H9 (cell line): Measurements from ENCODE around the gene WASF3. TPM values are rescaled to one million over a fixed set of nuclear protein-coding genes. Genes with fewer than 3 reads are reported as not detected.

ENCODE experiments used
- DNase-seq: peaks from one replicate; pipeline ENCODE4 v3.0.0-alpha.2; 2017
- H2AFZ ChIP-seq: one replicate; pipeline ENCODE4 v1.6.1; 2013; ENCODE audit warnings: mild to moderate bottlenecking, low read length, control low read depth, moderate library complexity
- H2AK5ac ChIP-seq: 2 replicates; pipeline ENCODE4 v1.6.1; 2013; ENCODE audit warnings: low read length, control low read depth, mixed read lengths; ENCODE audit not compliant: insufficient read length
- H2BK120ac ChIP-seq: one replicate; pipeline ENCODE4 v1.6.1; 2013; ENCODE audit warnings: low read depth, mild to moderate bottlenecking, low read length, control low read depth, inconsistent platforms; ENCODE audit not compliant: poor library complexity, severe bottlenecking
- H2BK12ac ChIP-seq: 2 replicates; pipeline ENCODE4 v1.6.1; 2013; ENCODE audit warnings: low read length, control low read depth, mixed read lengths, low read depth; ENCODE audit not compliant: insufficient read length
- H2BK15ac ChIP-seq: 2 replicates; pipeline ENCODE4 v1.6.1; 2013; ENCODE audit warnings: low read depth, low read length, control low read depth
- H2BK20ac ChIP-seq: one replicate; pipeline ENCODE4 v1.6.1; 2013; ENCODE audit warnings: low read depth, mild to moderate bottlenecking, low read length, control low read depth, inconsistent platforms; ENCODE audit not compliant: poor library complexity, severe bottlenecking
- H2BK5ac ChIP-seq: 2 replicates; pipeline ENCODE4 v1.6.1; 2013; ENCODE audit warnings: low read length, control low read depth, mixed read lengths; ENCODE audit not compliant: insufficient read length
- H3K14ac ChIP-seq: 2 replicates; pipeline ENCODE4 v1.6.1; 2013; ENCODE audit warnings: low read length, control low read depth; ENCODE audit not compliant: insufficient read depth
- H3K18ac ChIP-seq: 2 replicates; pipeline ENCODE4 v1.6.1; 2013; ENCODE audit warnings: low read depth, mild to moderate bottlenecking, mixed read lengths, low read length, control low read depth; ENCODE audit not compliant: insufficient read length
- H3K23ac ChIP-seq: 2 replicates; pipeline ENCODE4 v1.6.1; 2013; ENCODE audit warnings: low read length, control low read depth, mixed read lengths, low read depth; ENCODE audit not compliant: insufficient read length
- H3K23me2 ChIP-seq: 2 replicates; pipeline ENCODE4 v1.6.1; 2013; ENCODE audit warnings: low read depth, mild to moderate bottlenecking, mixed read lengths, low read length, control low read depth; ENCODE audit not compliant: insufficient read length, poor library complexity, severe bottlenecking
- H3K27ac ChIP-seq: 2 replicates; pipeline ENCODE4 v1.5.1; 2013; ENCODE audit warnings: low read length, control low read depth, mixed read lengths, low read depth; ENCODE audit not compliant: insufficient read length
- H3K27me3 ChIP-seq: 2 replicates; pipeline ENCODE4 v1.6.1; 2013; ENCODE audit warnings: low read length, control low read depth, inconsistent platforms; ENCODE audit not compliant: insufficient read depth
- H3K4ac ChIP-seq: 2 replicates; pipeline ENCODE4 v1.6.1; 2013; ENCODE audit warnings: low read depth, mild to moderate bottlenecking, control low read depth, inconsistent platforms, low read length, moderate library complexity
- H3K4me1 ChIP-seq: 2 replicates; pipeline ENCODE4 v1.6.1; 2013; ENCODE audit warnings: low read length, control low read depth, inconsistent platforms; ENCODE audit not compliant: insufficient read depth
- H3K4me2 ChIP-seq: 2 replicates; pipeline ENCODE4 v1.6.1; 2013; ENCODE audit warnings: low read length, control low read depth, mixed read lengths; ENCODE audit not compliant: insufficient read length, insufficient read depth
- H3K56ac ChIP-seq: 2 replicates; pipeline ENCODE4 v1.6.1; 2013; ENCODE audit warnings: low read depth, mild to moderate bottlenecking, mixed read lengths, low read length, control low read depth; ENCODE audit not compliant: insufficient read length
- H3K79me1 ChIP-seq: 2 replicates; pipeline ENCODE4 v1.6.1; 2013; ENCODE audit warnings: low read depth, mild to moderate bottlenecking, moderate library complexity, low read length, control low read depth, inconsistent platforms; ENCODE audit not compliant: insufficient read depth, poor library complexity, severe bottlenecking
- H3K79me2 ChIP-seq: 2 replicates; pipeline ENCODE4 v1.6.1; 2013; ENCODE audit warnings: low read length, control low read depth, inconsistent platforms; ENCODE audit not compliant: insufficient read depth
- H3K9ac ChIP-seq: 2 replicates; pipeline ENCODE4 v1.6.1; 2013; ENCODE audit warnings: low read length, control low read depth, mixed read lengths; ENCODE audit not compliant: insufficient read length; ENCODE audit errors: extremely low read depth
- H3K9me3 ChIP-seq: one replicate; pipeline ENCODE4 v1.6.1; 2013; ENCODE audit warnings: low read depth, low read length, inconsistent platforms; ENCODE audit not compliant: control insufficient read depth
- H3T11ph ChIP-seq: one replicate; pipeline ENCODE4 v1.6.1; 2013; ENCODE audit warnings: mild to moderate bottlenecking, low read length, control low read depth, inconsistent platforms
- H4K20me1 ChIP-seq: one replicate; pipeline ENCODE4 v1.6.1; 2013; ENCODE audit not compliant: control insufficient read depth, insufficient read length, insufficient read depth
- H4K5ac ChIP-seq: 2 replicates; pipeline ENCODE4 v1.6.1; 2013; ENCODE audit warnings: low read depth, mild to moderate bottlenecking, mixed read lengths, low read length, control low read depth; ENCODE audit not compliant: insufficient read length
- H4K8ac ChIP-seq: replicated peaks from 2 replicates; pipeline ENCODE4 v1.6.1; 2013; ENCODE audit warnings: low read length, control low read depth, mixed read lengths, low read depth; ENCODE audit not compliant: insufficient read length
- H4K91ac ChIP-seq: 2 replicates; pipeline ENCODE4 v1.6.1; 2013; ENCODE audit warnings: low read depth, mild to moderate bottlenecking, moderate library complexity, mixed read lengths, low read length, control low read depth; ENCODE audit not compliant: insufficient read length
- H3K27ac Mint-ChIP-seq, 3 experiments: 2 replicates in 2 of 3; 3 replicates in 1 of 3; pipeline ENCODE4 v1.8.0; 2020 to 2021; ENCODE audit warnings: mixed read lengths in 3 of 3, mild to moderate bottlenecking in 1 of 3, moderate library complexity in 1 of 3
- H3K27me3 Mint-ChIP-seq: 2 replicates; pipeline ENCODE4 v1.8.0; 2021; ENCODE audit warnings: low read depth, mild to moderate bottlenecking, moderate library complexity, mixed read lengths
- H3K36me3 Mint-ChIP-seq, 3 experiments: 2 replicates in 2 of 3; 3 replicates in 1 of 3; pipeline ENCODE4 v1.8.0; 2020 to 2021; ENCODE audit warnings: low read depth in 3 of 3, mixed read lengths in 3 of 3; ENCODE audit not compliant: insufficient read depth in 1 of 3
- H3K4me1 Mint-ChIP-seq, 2 experiments: 2 replicates each; pipeline ENCODE4 v1.8.0; 2020; ENCODE audit warnings: mixed read lengths in 2 of 2
- H3K4me3 Mint-ChIP-seq, 2 experiments: 2 replicates in 1 of 2; 3 replicates in 1 of 2; pipeline ENCODE4 v1.8.0; 2020 to 2021; ENCODE audit warnings: mild to moderate bottlenecking in 2 of 2, mixed read lengths in 2 of 2, moderate library complexity in 1 of 2
- H3K9me3 Mint-ChIP-seq, 2 experiments: 2 replicates in 1 of 2; 3 replicates in 1 of 2; pipeline ENCODE4 v1.8.0; 2020; ENCODE audit warnings: mild to moderate bottlenecking in 2 of 2, mixed read lengths in 2 of 2, moderate library complexity in 1 of 2
- CTCF ChIP-seq: fragments of 200-600 bp; sonication (generic); conservative IDR thresholded peaks from 3 replicates; pipeline ENCODE4 v1.8.0; 2021; ENCODE audit warnings: antibody characterized with exemption, mild to moderate bottlenecking
- total RNA-seq: library from RNA; stranded (reverse); gene quantifications from 2 replicates; pipeline ENCODE4 v1.2.1, GENCODE V29; 2021

WASF3 gene
- total RNA-seq, 1 experiment from 2014 or later: 22.2 TPM

- no peaks in the 10 kb centered on the region for H3K27me3 ChIP-seq
- TF ChIP-seq CTCF: no peak
- no peaks in the 10 kb centered on the region for H4K20me1 ChIP-seq
- Mint-ChIP-seq H3K36me3 (no peaks in the 10 kb centered on the region), H3K4me1 (peaks cover 17 to 33% of the 10 kb centered on the region in 2 experiments), H3K9me3 (no peaks in the 10 kb centered on the region; a peak in 2 of 5 replicates), H3K27ac (no peak overlapping the region), H3K4me3 (no peak overlapping the region), H3K27me3 (no peaks in the 10 kb centered on the region; the same call in 1 of the 2 replicates)
- no peaks in the 10 kb centered on the region for H3K79me1 ChIP-seq
- H2BK12ac ChIP-seq: no peak overlapping the region
- H2BK15ac ChIP-seq: no peak overlapping the region
- no peaks in the 10 kb centered on the region for H3K79me2 ChIP-seq
- H3K14ac ChIP-seq: no peak overlapping the region
- H2AK5ac ChIP-seq: no peak overlapping the region
- H3K18ac ChIP-seq: no peak overlapping the region
- no peaks in the 10 kb centered on the region for H3K23me2 ChIP-seq
- no peak for DNase-seq
- no peak overlapping the region for H2BK5ac ChIP-seq
- H2BK120ac ChIP-seq: no peak overlapping the region
- no peak overlapping the region for H3K23ac ChIP-seq
- H2BK20ac ChIP-seq: no peak overlapping the region
- H3K4me2 ChIP-seq: no peak overlapping the region
- H4K5ac ChIP-seq: no peak overlapping the region
- H2AFZ ChIP-seq: no peak overlapping the region
- no peak overlapping the region for H3K56ac ChIP-seq
- no peak overlapping the region for H3K4ac ChIP-seq
- no peaks in the 10 kb centered on the region for H3K9me3 ChIP-seq
- no peak overlapping the region for H4K91ac ChIP-seq
- no peak overlapping the region for H3K9ac ChIP-seq
- H3K4me1 ChIP-seq: no peaks in the 10 kb centered on the region; the same call in 1 of the 2 replicates
- no peak overlapping the region for H3T11ph ChIP-seq
- no peak overlapping the region for H4K8ac ChIP-seq
- H3K27ac ChIP-seq: no peak overlapping the region
These were observed 32.0 kb upstream of the WASF3 start for GRCh38 chr13:26525528-26525927.
